Stomach (tissue), 4 donors: ENCODE measurements around the gene PNMA8B.

Experiments used
- CTCF ChIP-seq, 7 experiments: fragments of 450-650 bp in 4 of 7; fragments of 200-600 bp in 3 of 7; sonication (generic) in 3 of 7; IDR thresholded peaks; one replicate each; pipeline ENCODE4 v1.5.1; 2016 to 2019; ENCODE audit warnings: antibody characterized with exemption in 7 of 7, control low read depth in 2 of 7, mild to moderate bottlenecking in 1 of 7
- EP300 ChIP-seq: sonication (generic); formaldehyde crosslinking; IDR thresholded peaks from one replicate; pipeline ENCODE4 v1.6.1; 2017; ENCODE audit warnings: antibody characterized with exemption

- no peak for TF ChIP-seq CTCF (IDR thresholded peaks at IDR 0.05)
- no peak for TF ChIP-seq EP300
Observed at GRCh38 chr19:46487178-46487801, 8.4 kb downstream of the PNMA8B start.
